ENCODE measurements around the gene MAGI3.

- TF ChIP-seq CTCF (IDR thresholded peaks at IDR 0.05) (no peak), EZH2 (IDR thresholded peaks at IDR 0.05; ENCODE audit: borderline replicate concordance, insufficient read depth, low read depth, low read length, poor library complexity, severe bottlenecking) (no peak)
Measured at GRCh38 chr1:113666126-113666525, 275.8 kb downstream of the MAGI3 start.

Measured in B cell (primary cell).